ENCODE data around the gene RTN3. TPM values are rescaled to one million over a fixed set of nuclear protein-coding genes. Genes with fewer than 3 reads are reported as not detected.

RTN3 gene
- total RNA-seq, 1 experiment from 2014 or later, result 95.0 TPM

- TF ChIP-seq YY1 (IDR thresholded peaks at IDR 0.05; ENCODE audit: extremely low read depth, insufficient replicate concordance, low read depth, low read length), result no peak
Measured at GRCh38 chr11:63767565-63768236, 86.4 kb downstream of the RTN3 start (continued).

GRCh38 chr11:63768237-63769041 is 87.1 kb downstream of the RTN3 start, which contains the start of gene ZFTA:
ZFTA (minus strand) TSS chr11:63768775; CDS start chr11:63768622, 153 bp downstream.
- no TSS peak for BruUV-seq (replicated peaks)
- CTCF ChIA-PET, result interaction anchor here (0.6 to 2.7 kb wide), 7 partner anchors 10 to 177 kb away, joined by 3 to 20 read pairs (median 3); no protein-coding TSS in a partner anchor
- Histone ChIP-seq H3K79me2 (ENCODE audit: insufficient read depth, low read length) (peaks cover 21% of the 10 kb centered on the region), H4K20me1 (ENCODE audit: insufficient read depth) (peaks cover 9% of the 10 kb centered on the region; the same call in 1 of the 2 replicates), H3K4me1 (ENCODE audit: control insufficient read depth in 1 of 2, insufficient read depth in 2 of 2, low read length in 2 of 2) (peaks cover 14 to 29% of the 10 kb centered on the region in 2 experiments), H3K27me3 (ENCODE audit: insufficient read depth, low read length) (no peaks in the 10 kb centered on the region), H3K9ac (ENCODE audit: low read length) (peak within 1 kb of the TSS; percentile 72), H3K27ac (ENCODE audit: low read depth, low read length) (peak within 1 kb of the TSS; percentile 90), H3K9me2 (ENCODE audit: insufficient read depth) (no peaks in the 10 kb centered on the region), H3K36me3 (ENCODE audit: control insufficient read depth in 1 of 2, insufficient read depth in 2 of 2, low read length in 2 of 2) (peaks cover 0 to 4% of the 10 kb centered on the region in 2 experiments; a peak in 1 of 4 replicates), H3K4me2 (ENCODE audit: low read length) (peak within 1 kb of the TSS; percentile 97), H2AFZ (ENCODE audit: low read depth, low read length, poor library complexity, severe bottlenecking) (no peak within 1 kb of the TSS), H3K9me3 (ENCODE audit: control insufficient read depth in 1 of 2, insufficient read depth in 1 of 2, low read depth in 1 of 2, low read length in 2 of 2) (no peaks in the 10 kb centered on the region), H3K4me3 (replicated peaks in 1 of 2; ENCODE audit: low read depth in 1 of 2, low read length in 2 of 2) (peak within 1 kb of the TSS; percentile 78 to 88)
- POLR2A ChIA-PET, result no interaction called here
- ATAC-seq, result peak; percentile 74
- no peak for DNase-seq (ENCODE audit: low read depth, low spot score)
- intact Hi-C loops (cut with micrococcal nuclease), result loop anchor here (2.0 to 5.0 kb wide), 2 partner anchors 68 to 379 kb away; no protein-coding TSS in a partner anchor
- RAD21 ChIA-PET (ENCODE audit: low non-redundant PET in 1 of 2, low total read pairs in 2 of 2, uncharacterized antibody in 2 of 2, unreplicated experiment in 2 of 2), result interaction anchor here (0.6 to 1.1 kb wide), 2 partner anchors 46 to 76 kb away, joined by 3 read pairs; no protein-coding TSS in a partner anchor
- TF ChIP-seq REST (IDR thresholded peaks at IDR 0.05; ENCODE audit: low read depth), result no peak
- no peak for TF ChIP-seq ZBTB33 (IDR thresholded peaks at IDR 0.05; ENCODE audit: extremely low read depth, insufficient replicate concordance, low read length)
- TF ChIP-seq MAX (IDR thresholded peaks at IDR 0.05), result peak; percentile 44; the same call in 1 of the 2 replicates
- peak; percentile 58 for TF ChIP-seq RAD21 (IDR thresholded peaks at IDR 0.05; ENCODE audit: low read depth)
- peak in 1 of 3 experiments; percentile 43; a peak in 4 of 6 replicates for TF ChIP-seq CTCF (IDR thresholded peaks at IDR 0.05 in 2 of 3, conservative IDR thresholded peaks at IDR 0.05 in 1 of 3; ENCODE audit: borderline replicate concordance in 1 of 3, insufficient read depth in 1 of 3, low read depth in 2 of 3, low read length in 2 of 3)
- no peak for TF ChIP-seq ZNF274 (IDR thresholded peaks at IDR 0.05; ENCODE audit: low read depth, low read length)
- peak; percentile 13 for TF ChIP-seq TCF7L2 (IDR thresholded peaks at IDR 0.05; ENCODE audit: borderline replicate concordance, extremely low read depth, insufficient read depth, insufficient read length)
- no peak for TF ChIP-seq SIN3A (IDR thresholded peaks at IDR 0.05; ENCODE audit: low read depth)
- TF ChIP-seq ZFX (IDR thresholded peaks at IDR 0.05), result peak; percentile 44; the same call in 1 of the 2 replicates
- no peak for TF ChIP-seq ELF1 (IDR thresholded peaks at IDR 0.05; ENCODE audit: borderline replicate concordance, low read depth)
- peak; percentile 36 for TF ChIP-seq YY1 (IDR thresholded peaks at IDR 0.05; ENCODE audit: extremely low read depth, insufficient replicate concordance, low read depth, low read length)
